ENCODE results near the gene SUMF1. TPM values are rescaled to one million over a fixed set of nuclear protein-coding genes. Genes with fewer than 3 reads are reported as not detected.

The SUMF1 gene
- polyA plus RNA-seq, 1 donor (not counting 4 experiments of a cell fraction or from before 2014, with no cell fraction given): 36.1 TPM

GRCh38 chr3:4399476-4399875 is 67.6 kb downstream of the SUMF1 start:
- Histone ChIP-seq H3K79me2 (ENCODE audit: control insufficient read depth, insufficient read depth, low read length) (no peaks in the 10 kb centered on the region), H3K9ac (ENCODE audit: control insufficient read depth, extremely low read depth, insufficient read depth, low read length) (no peak overlapping the region), H3K9me3 (ENCODE audit: control insufficient read depth, low read depth, low read length) (no peaks in the 10 kb centered on the region), H3K9me1 (ENCODE audit: control insufficient read depth, extremely low read depth, insufficient read depth, low read length) (no peaks in the 10 kb centered on the region), H3K4me1 (ENCODE audit: control insufficient read depth, extremely low read depth, insufficient read depth, low read length) (no peaks in the 10 kb centered on the region), H3K36me3 (ENCODE audit: control insufficient read depth in 2 of 2, extremely low read depth in 1 of 2, insufficient read depth in 2 of 2, low read length in 2 of 2) (peaks cover 0 to 3% of the 10 kb centered on the region in 2 experiments), H3K4me2 (ENCODE audit: control insufficient read depth, extremely low read depth, insufficient read depth, low read depth, low read length) (no peak overlapping the region), H3K4me3 (ENCODE audit: control insufficient read depth in 2 of 3, extremely low read depth in 1 of 3, insufficient read depth in 2 of 3, low read depth in 1 of 3, low read length in 3 of 3) (no peak overlapping the region), H2AFZ (ENCODE audit: control insufficient read depth, low read length) (no peak overlapping the region), H4K20me1 (ENCODE audit: control insufficient read depth, extremely low read depth, insufficient read depth, low read length) (no peaks in the 10 kb centered on the region), H3K27me3 (ENCODE audit: control insufficient read depth, extremely low read depth, insufficient read depth, low read length) (no peaks in the 10 kb centered on the region), H3K27ac (ENCODE audit: control insufficient read depth, insufficient read depth, low read length) (no peak overlapping the region)
- DNase-seq (ENCODE audit: low read depth, low spot score) (no peak), FAIRE-seq (no peak)
- dilution Hi-C loops (cut with MboI; ENCODE audit: extremely low pct_ligation_motif_present, low sequenced_read_pairs): no loop called here
- TF ChIP-seq EZH2 (IDR thresholded peaks at IDR 0.05; ENCODE audit: low read length) (no peak), CTCF (optimal IDR thresholded peaks at IDR 0.05 in 1 of 3, IDR thresholded peaks at IDR 0.05 in 1 of 3, conservative IDR thresholded peaks at IDR 0.05 in 1 of 3; ENCODE audit: extremely low read depth in 1 of 3, insufficient read depth in 2 of 3, low read length in 3 of 3) (no peak)

GRCh38 chr3:4398941-4399245 is 68.2 kb downstream of the SUMF1 start:
- Histone ChIP-seq H3K9ac (ENCODE audit: control insufficient read depth, extremely low read depth, insufficient read depth, low read length) (no peak overlapping the region), H3K79me2 (ENCODE audit: control insufficient read depth, insufficient read depth, low read length) (no peaks in the 10 kb centered on the region), H4K20me1 (ENCODE audit: control insufficient read depth, extremely low read depth, insufficient read depth, low read length) (no peaks in the 10 kb centered on the region), H3K4me1 (ENCODE audit: control insufficient read depth, extremely low read depth, insufficient read depth, low read length) (no peaks in the 10 kb centered on the region), H3K4me2 (ENCODE audit: control insufficient read depth, extremely low read depth, insufficient read depth, low read depth, low read length) (no peak overlapping the region), H3K27ac (ENCODE audit: control insufficient read depth, insufficient read depth, low read length) (no peak overlapping the region), H3K27me3 (ENCODE audit: control insufficient read depth, extremely low read depth, insufficient read depth, low read length) (no peaks in the 10 kb centered on the region), H3K4me3 (ENCODE audit: control insufficient read depth in 2 of 3, extremely low read depth in 1 of 3, insufficient read depth in 2 of 3, low read depth in 1 of 3, low read length in 3 of 3) (no peak overlapping the region), H3K9me3 (ENCODE audit: control insufficient read depth, low read depth, low read length) (no peaks in the 10 kb centered on the region), H3K9me1 (ENCODE audit: control insufficient read depth, extremely low read depth, insufficient read depth, low read length) (no peaks in the 10 kb centered on the region), H2AFZ (ENCODE audit: control insufficient read depth, low read length) (no peak overlapping the region), H3K36me3 (ENCODE audit: control insufficient read depth in 2 of 2, extremely low read depth in 1 of 2, insufficient read depth in 2 of 2, low read length in 2 of 2) (peaks cover 0 to 3% of the 10 kb centered on the region in 2 experiments)
- FAIRE-seq (no peak), DNase-seq (ENCODE audit: low read depth, low spot score) (no peak)
- TF ChIP-seq CTCF (optimal IDR thresholded peaks at IDR 0.05 in 1 of 3, IDR thresholded peaks at IDR 0.05 in 1 of 3, conservative IDR thresholded peaks at IDR 0.05 in 1 of 3; ENCODE audit: extremely low read depth in 1 of 3, insufficient read depth in 2 of 3, low read length in 3 of 3): no peak
- no peak for TF ChIP-seq EZH2 (IDR thresholded peaks at IDR 0.05; ENCODE audit: low read length)
- dilution Hi-C loops (cut with MboI; ENCODE audit: extremely low pct_ligation_motif_present, low sequenced_read_pairs): no loop called here

Measured in keratinocyte (primary cell).